PC-3 (cell line): ENCODE data around the gene TTBK2. TPM values are rescaled to one million over a fixed set of nuclear protein-coding genes. Genes with fewer than 3 reads are reported as not detected.

Experiments used
- ATAC-seq: fragments of 200-7000 bp; cut with Tn5 transposase; 2 replicates; pipeline ENCODE4 v1.9.1; 2020; ENCODE audit warnings: mild to moderate bottlenecking, moderate library complexity
- BruUV-seq: library from RNA; stranded (reverse); fragments of 400-500 nt; replicated peaks from 2 replicates; lab custom pipeline; 2021; lab: Mats Ljungman, UMichigan
- CTCF ChIA-PET: fragments of 300-600 bp; sonication (Branson Sonifier 250); formaldehyde crosslinking; loops from one replicate; lab custom pipeline; 2022; ENCODE audit warnings: antibody characterized with exemption; lab: Charles Lee
- POLR2A ChIA-PET: fragments of 300-600 bp; sonication (Branson Sonifier 250); formaldehyde crosslinking; loops from one replicate; lab custom pipeline; 2022; ENCODE audit warnings: antibody characterized with exemption; ENCODE audit not compliant: unreplicated experiment; lab: Charles Lee
- DNase-seq: peaks from one replicate; pipeline ENCODE4 v3.0.0-alpha.2; 2015
- H2AFZ ChIP-seq: fragments of 300-600 bp; sonication (generic); 2 replicates; pipeline ENCODE4 v1.6.0; 2016; ENCODE audit warnings: antibody characterized with exemption, low read length
- H3F3A ChIP-seq: fragments of 300-600 bp; sonication (generic); one replicate; pipeline ENCODE4 v1.6.0; 2017; ENCODE audit warnings: antibody characterized with exemption, low read length, control low read depth, mild to moderate bottlenecking; ENCODE audit not compliant: unreplicated experiment
- H3K27ac ChIP-seq: fragments of 300-600 bp; sonication (generic); 2 replicates; pipeline ENCODE4 v1.5.1; 2016; ENCODE audit warnings: mild to moderate bottlenecking, low read length
- H3K27me3 ChIP-seq: fragments of 300-600 bp; sonication (generic); 2 replicates; pipeline ENCODE4 v1.6.1; 2016; ENCODE audit warnings: low read length, mixed read lengths
- H3K36me3 ChIP-seq: fragments of 300-600 bp; sonication (generic); 2 replicates; pipeline ENCODE4 v1.6.1; 2016; ENCODE audit warnings: low read depth, mixed run types, low read length, mixed read lengths
- H3K4me1 ChIP-seq: fragments of 300-600 bp; sonication (generic); 2 replicates; pipeline ENCODE4 v1.5.1; 2016; ENCODE audit warnings: low read length; ENCODE audit not compliant: insufficient read depth
- H3K4me2 ChIP-seq: fragments of 300-600 bp; sonication (generic); 2 replicates; pipeline ENCODE4 v1.6.0; 2016; ENCODE audit warnings: low read length
- H3K4me3 ChIP-seq: fragments of 300-600 bp; sonication (generic); 2 replicates; pipeline ENCODE4 v1.5.1; 2016; ENCODE audit warnings: mild to moderate bottlenecking, low read length, mixed read lengths
- H3K79me2 ChIP-seq: fragments of 300-600 bp; sonication (generic); 2 replicates; pipeline ENCODE4 v1.6.1; 2017; ENCODE audit warnings: low read length, mixed read lengths
- H3K9ac ChIP-seq: fragments of 300-600 bp; sonication (generic); 2 replicates; pipeline ENCODE4 v1.6.0; 2016; ENCODE audit warnings: mild to moderate bottlenecking, low read length
- H3K9me2 ChIP-seq: fragments of 300-600 bp; sonication (generic); replicated peaks from 2 replicates; pipeline ENCODE4 v1.6.1; 2016; ENCODE audit warnings: mixed run types, low read length, mixed read lengths
- H3K9me3 ChIP-seq: fragments of 300-600 bp; sonication (generic); 2 replicates; pipeline ENCODE4 v1.6.1; 2016; ENCODE audit warnings: low read length, mixed read lengths
- H4K20me1 ChIP-seq: fragments of 300-600 bp; sonication (generic); 2 replicates; pipeline ENCODE4 v1.6.1; 2016; ENCODE audit warnings: low read length, mixed read lengths
- EZH2 ChIP-seq: fragments of 300-600 bp; sonication (generic); IDR thresholded peaks from one replicate; pipeline ENCODE4 v1.6.1; 2017; ENCODE audit warnings: antibody characterized with exemption, mild to moderate bottlenecking, low read length; ENCODE audit not compliant: unreplicated experiment
- EZH2phosphoT487 ChIP-seq: fragments of 300-600 bp; sonication (generic); IDR thresholded peaks from 2 replicates; pipeline ENCODE4 v1.6.1; 2018; ENCODE audit warnings: mild to moderate bottlenecking, antibody characterized with exemption, low read length, borderline replicate concordance
- intact Hi-C: fragments of 100-400 bp; cut with micrococcal nuclease; formaldehyde crosslinking; loops from 2 replicates; pipeline ENCODE4 v1.9.0; 2023
- total RNA-seq: library from RNA; depleted of rRNA; stranded (reverse); fragments of >200 nt; gene quantifications from 2 replicates; pipeline ENCODE4 v1.2.3, GENCODE V29; 2014
- TF ChIP-seq, protein P1 (sequence below): fragments of 300-600 bp; sonication (generic); conservative IDR thresholded peaks from 2 replicates; pipeline ENCODE4 v1.5.1; 2017; ENCODE audit warnings: antibody characterized with exemption, low read depth, mild to moderate bottlenecking, low read length

The TTBK2 gene
- total RNA-seq, 1 experiment from 2014 or later, result 3.5 TPM

DNA sequence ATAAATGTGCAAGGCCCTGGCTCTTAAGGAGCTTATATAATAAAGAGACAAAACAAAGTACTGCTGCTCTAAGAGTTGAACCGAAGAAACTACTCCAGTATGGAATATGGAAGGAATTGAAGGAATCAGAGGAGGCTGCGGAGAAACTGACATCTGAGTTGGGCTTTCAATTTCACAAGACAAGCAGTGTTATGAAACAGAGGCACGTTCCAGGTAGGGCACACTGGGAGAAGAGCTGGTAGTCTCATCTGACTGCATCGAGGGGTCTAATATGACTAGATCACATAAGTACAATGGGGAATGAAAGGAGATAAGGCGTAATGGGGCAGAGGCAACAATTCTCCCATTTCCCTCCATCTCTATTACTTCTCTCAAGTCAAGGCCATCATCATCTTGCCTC, 115.3 kb downstream of the TTBK2 start:
- ChIA-PET CTCF (no interaction called here), POLR2A (no interaction called here)
- Histone ChIP-seq H3K9me2 (no peaks in the 10 kb centered on the region), H3K9me3 (no peaks in the 10 kb centered on the region), H3K4me3 (no peak overlapping the region), H4K20me1 (no peaks in the 10 kb centered on the region), H3K4me2 (no peak overlapping the region), H2AFZ (no peak overlapping the region), H3F3A (no peaks in the 10 kb centered on the region), H3K4me1 (no peaks in the 10 kb centered on the region), H3K36me3 (no peaks in the 10 kb centered on the region), H3K27ac (no peak overlapping the region), H3K27me3 (no peaks in the 10 kb centered on the region), H3K9ac (no peak overlapping the region), H3K79me2 (no peaks in the 10 kb centered on the region)
- ATAC-seq (no peak), DNase-seq (no peak)
- TF ChIP-seq EZH2, result no peak
- TF ChIP-seq, protein P1, sequence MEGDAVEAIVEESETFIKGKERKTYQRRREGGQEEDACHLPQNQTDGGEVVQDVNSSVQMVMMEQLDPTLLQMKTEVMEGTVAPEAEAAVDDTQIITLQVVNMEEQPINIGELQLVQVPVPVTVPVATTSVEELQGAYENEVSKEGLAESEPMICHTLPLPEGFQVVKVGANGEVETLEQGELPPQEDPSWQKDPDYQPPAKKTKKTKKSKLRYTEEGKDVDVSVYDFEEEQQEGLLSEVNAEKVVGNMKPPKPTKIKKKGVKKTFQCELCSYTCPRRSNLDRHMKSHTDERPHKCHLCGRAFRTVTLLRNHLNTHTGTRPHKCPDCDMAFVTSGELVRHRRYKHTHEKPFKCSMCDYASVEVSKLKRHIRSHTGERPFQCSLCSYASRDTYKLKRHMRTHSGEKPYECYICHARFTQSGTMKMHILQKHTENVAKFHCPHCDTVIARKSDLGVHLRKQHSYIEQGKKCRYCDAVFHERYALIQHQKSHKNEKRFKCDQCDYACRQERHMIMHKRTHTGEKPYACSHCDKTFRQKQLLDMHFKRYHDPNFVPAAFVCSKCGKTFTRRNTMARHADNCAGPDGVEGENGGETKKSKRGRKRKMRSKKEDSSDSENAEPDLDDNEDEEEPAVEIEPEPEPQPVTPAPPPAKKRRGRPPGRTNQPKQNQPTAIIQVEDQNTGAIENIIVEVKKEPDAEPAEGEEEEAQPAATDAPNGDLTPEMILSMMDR, result no peak
- TF ChIP-seq EZH2phosphoT487, result no peak
- no TSS peak for BruUV-seq
- intact Hi-C loops, result no loop called here

- Histone ChIP-seq H3K27ac (no peak overlapping the region), H3K27me3 (no peaks in the 10 kb centered on the region), H3K9ac (no peak overlapping the region), H4K20me1 (no peaks in the 10 kb centered on the region), H2AFZ (no peak overlapping the region), H3K9me2 (no peaks in the 10 kb centered on the region), H3K36me3 (no peaks in the 10 kb centered on the region), H3K4me2 (no peak overlapping the region), H3F3A (no peaks in the 10 kb centered on the region), H3K4me3 (no peak overlapping the region), H3K4me1 (no peaks in the 10 kb centered on the region), H3K9me3 (no peaks in the 10 kb centered on the region), H3K79me2 (no peaks in the 10 kb centered on the region)
- no TSS peak for BruUV-seq
- ATAC-seq, result no peak
- POLR2A ChIA-PET, result no interaction called here
- CTCF ChIA-PET, result no interaction called here
- intact Hi-C loops, result no loop called here
- TF ChIP-seq EZH2 (no peak), EZH2phosphoT487 (no peak)
- TF ChIP-seq, protein P1, result no peak
- no peak for DNase-seq
Measured at GRCh38 chr15:42804739-42805138, 115.8 kb downstream of the TTBK2 start.

DNA sequence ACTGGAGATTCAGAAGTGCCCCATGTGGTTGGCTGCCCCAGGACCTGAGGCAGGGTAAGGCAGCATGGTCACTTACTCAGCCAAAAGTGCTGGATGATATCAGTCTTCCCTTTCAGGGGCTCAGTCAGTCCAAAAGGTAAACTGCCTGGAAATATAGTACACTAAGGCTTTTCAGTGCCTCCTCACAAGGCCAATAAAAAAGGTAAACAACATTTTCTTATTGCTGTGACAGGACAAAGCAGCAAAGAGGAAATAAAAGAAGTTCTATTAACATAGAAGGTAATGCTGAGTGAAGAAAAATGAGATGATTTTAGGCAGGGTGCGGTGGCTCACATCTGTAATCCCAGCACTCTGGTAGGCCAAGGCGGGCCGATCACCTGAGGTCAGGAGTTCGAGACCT, 117.1 kb downstream of the TTBK2 start:
- Histone ChIP-seq H3K4me2 (no peak overlapping the region), H3K27me3 (no peaks in the 10 kb centered on the region), H3K4me1 (no peaks in the 10 kb centered on the region), H3K79me2 (no peaks in the 10 kb centered on the region), H3K4me3 (no peak overlapping the region), H3K9me2 (no peaks in the 10 kb centered on the region), H3K9ac (no peak overlapping the region), H3K27ac (no peak overlapping the region), H4K20me1 (no peaks in the 10 kb centered on the region), H3K9me3 (no peaks in the 10 kb centered on the region), H2AFZ (no peak overlapping the region), H3K36me3 (no peaks in the 10 kb centered on the region), H3F3A (no peaks in the 10 kb centered on the region)
- ChIA-PET POLR2A (no interaction called here), CTCF (no interaction called here)
- no peak for TF ChIP-seq EZH2
- TF ChIP-seq, protein P1, result no peak
- TF ChIP-seq EZH2phosphoT487, result no peak
- no peak for DNase-seq
- ATAC-seq, result no peak
- intact Hi-C loops, result no loop called here
- no TSS peak for BruUV-seq
